GM13976 (cell line): ENCODE data around the gene SMIM20.

Experiments
- DNase-seq: peaks from one replicate; pipeline ENCODE4 v3.0.0; 2012; ENCODE audit warnings: low spot score
- CTCF ChIP-seq: IDR thresholded peaks from 2 replicates; pipeline ENCODE4 v1.5.1; 2012; ENCODE audit warnings: borderline replicate concordance, mild to moderate bottlenecking; ENCODE audit not compliant: insufficient read depth; ENCODE audit errors: extremely low read depth, missing control alignments, control extremely low read depth
- in situ Hi-C: fragments of 300-500 bp; cut with MboI; formaldehyde crosslinking; loops from one replicate; pipeline ENCODE4 v1.12.0; 2022; ENCODE audit warnings: low sequenced_read_pairs, mixed read lengths, inconsistent platforms; ENCODE audit not compliant: unreplicated experiment

The SMIM20 gene

GRCh38 chr4:25889589-25890503, 24.2 kb upstream of the SMIM20 start:
- no peak for DNase-seq
- in situ Hi-C loops = no loop called here

GRCh38 chr4:25890571-25891485, 23.2 kb upstream of the SMIM20 start:
- DNase-seq = no peak
- in situ Hi-C loops = no loop called here
- TF ChIP-seq CTCF = no peak

More at GRCh38 chr4:25889589-25890503, 24.2 kb upstream of the SMIM20 start:
- TF ChIP-seq CTCF = no peak

- in situ Hi-C loops = no loop called here
Observed at GRCh38 chr4:25892796-25893195, 21.2 kb upstream of the SMIM20 start.

GRCh38 chr4:25896776-25897539, 17.1 kb upstream of the SMIM20 start:
- in situ Hi-C loops = no loop called here
- TF ChIP-seq CTCF = no peak
- DNase-seq = no peak

More at GRCh38 chr4:25892796-25893195, 21.2 kb upstream of the SMIM20 start:
- TF ChIP-seq CTCF = no peak
- no peak for DNase-seq

- TF ChIP-seq CTCF = no peak
- no peak for DNase-seq
- in situ Hi-C loops = no loop called here
Observed at GRCh38 chr4:25900310-25900709, 13.7 kb upstream of the SMIM20 start.

GRCh38 chr4:25901030-25901430, 13.0 kb upstream of the SMIM20 start:
- in situ Hi-C loops = no loop called here
- TF ChIP-seq CTCF = no peak
- DNase-seq = no peak
